HG03469 (cell line): ENCODE results near the gene ZMYND8.
"Not testable (repeated sequence)": the region's sequence is repeated elsewhere in the genome, so short reads cannot be mapped to it uniquely, and the experiment has no call there.

Experiments
- ATAC-seq: cut with Tn5 transposase; IDR thresholded peaks from one replicate; pipeline ENCODE4 v1.9.1; 2021; ENCODE audit warnings: mild to moderate bottlenecking, moderate library complexity, moderate number of reproducible peaks; ENCODE audit not compliant: unreplicated experiment

The ZMYND8 gene

GRCh38 chr20:47314647-47315338 is 41.7 kb downstream of the ZMYND8 start:
- ATAC-seq = no peak

GRCh38 chr20:47311967-47312681 is 44.4 kb downstream of the ZMYND8 start:
- no peak for ATAC-seq

GRCh38 chr20:47311211-47311610 is 45.3 kb downstream of the ZMYND8 start:
- ATAC-seq = no peak

GRCh38 chr20:47310729-47311128 is 45.8 kb downstream of the ZMYND8 start:
- ATAC-seq = no peak

- ATAC-seq = no peak
These were observed 46.6 kb downstream of the ZMYND8 start for GRCh38 chr20:47309806-47310426.

- ATAC-seq = no peak
These were observed 47.1 kb downstream of the ZMYND8 start for GRCh38 chr20:47309394-47309793.

- not testable (repeated sequence) for ATAC-seq
These were observed 48.9 kb downstream of the ZMYND8 start for GRCh38 chr20:47307569-47307968.

GRCh38 chr20:47306755-47307370 is 49.6 kb downstream of the ZMYND8 start:
- no peak for ATAC-seq

GRCh38 chr20:47306095-47306494 is 50.4 kb downstream of the ZMYND8 start:
- no peak for ATAC-seq

- ATAC-seq = no peak
These were observed 50.8 kb downstream of the ZMYND8 start for GRCh38 chr20:47305667-47306066.

GRCh38 chr20:47304287-47304686 is 52.2 kb downstream of the ZMYND8 start:
- ATAC-seq = no peak

- no peak for ATAC-seq
These were observed 52.8 kb downstream of the ZMYND8 start for GRCh38 chr20:47303736-47304135.

- no peak for ATAC-seq
These were observed 56.4 kb downstream of the ZMYND8 start for GRCh38 chr20:47300071-47300470.

GRCh38 chr20:47298624-47299023 is 57.9 kb downstream of the ZMYND8 start:
- ATAC-seq = no peak

- ATAC-seq = no peak
These were observed 58.8 kb downstream of the ZMYND8 start for GRCh38 chr20:47297746-47298145.

- no peak for ATAC-seq
These were observed 59.5 kb downstream of the ZMYND8 start for GRCh38 chr20:47296950-47297349.

- ATAC-seq = no peak
These were observed 60.5 kb downstream of the ZMYND8 start for GRCh38 chr20:47295921-47296426.

GRCh38 chr20:47295129-47295813 is 61.2 kb downstream of the ZMYND8 start:
- ATAC-seq = no peak

GRCh38 chr20:47293631-47294030 is 62.9 kb downstream of the ZMYND8 start:
- ATAC-seq = no peak

- ATAC-seq = no peak
These were observed 63.9 kb downstream of the ZMYND8 start for GRCh38 chr20:47292581-47292980.
